ENCODE results near the gene TCFL5.
A peak's percentile ranks its signal among the peaks of the same experiment; 100 is the strongest.

TCFL5 gene

GRCh38 chr20:62887152-62887859, 25.7 kb upstream of the TCFL5 start:
- Histone ChIP-seq H2AFZ (ENCODE audit: low read depth) (no peak overlapping the region), H3K9ac (peak overlapping the region; percentile 45), H3K79me2 (ENCODE audit: insufficient read depth, low read depth) (no peaks in the 10 kb centered on the region), H3K36me3 (ENCODE audit: insufficient read depth) (no peaks in the 10 kb centered on the region), H3K27me3 (ENCODE audit: insufficient read depth, low read depth) (no peaks in the 10 kb centered on the region), H3K4me2 (peak overlapping the region; percentile 74), H3K27ac (peak overlapping the region; percentile 87), H3K4me1 (ENCODE audit: low read depth, poor library complexity, severe bottlenecking) (peaks cover 82% of the 10 kb centered on the region), H4K20me1 (ENCODE audit: insufficient read depth) (no peaks in the 10 kb centered on the region), H3K4me3 (IDR thresholded peaks at IDR 0.05; ENCODE audit: insufficient read depth, low read depth, low read length) (no peak overlapping the region)
- TF ChIP-seq CTCF (conservative IDR thresholded peaks at IDR 0.05; ENCODE audit: low read depth, low read length) = peak; percentile 33; the same call in 1 of the 2 replicates

GRCh38 chr20:62886709-62887058, 25.1 kb upstream of the TCFL5 start:
- Histone ChIP-seq H4K20me1 (ENCODE audit: insufficient read depth) (no peaks in the 10 kb centered on the region), H3K27ac (peak overlapping the region; percentile 87), H3K79me2 (ENCODE audit: insufficient read depth, low read depth) (no peaks in the 10 kb centered on the region), H3K4me3 (IDR thresholded peaks at IDR 0.05; ENCODE audit: insufficient read depth, low read depth, low read length) (no peak overlapping the region), H3K27me3 (ENCODE audit: insufficient read depth, low read depth) (no peaks in the 10 kb centered on the region), H3K36me3 (ENCODE audit: insufficient read depth) (no peaks in the 10 kb centered on the region), H3K4me2 (peak overlapping the region; percentile 74), H3K4me1 (ENCODE audit: low read depth, poor library complexity, severe bottlenecking) (peaks cover 76% of the 10 kb centered on the region), H2AFZ (ENCODE audit: low read depth) (no peak overlapping the region), H3K9ac (peak overlapping the region; percentile 45)
- no peak for TF ChIP-seq CTCF (conservative IDR thresholded peaks at IDR 0.05; ENCODE audit: low read depth, low read length)

GRCh38 chr20:62885896-62886708, 24.5 kb upstream of the TCFL5 start:
- TF ChIP-seq CTCF (conservative IDR thresholded peaks at IDR 0.05; ENCODE audit: low read depth, low read length) = no peak
- Histone ChIP-seq H3K79me2 (ENCODE audit: insufficient read depth, low read depth) (no peaks in the 10 kb centered on the region), H4K20me1 (ENCODE audit: insufficient read depth) (no peaks in the 10 kb centered on the region), H3K4me3 (IDR thresholded peaks at IDR 0.05; ENCODE audit: insufficient read depth, low read depth, low read length) (no peak overlapping the region), H3K4me2 (peak overlapping the region; percentile 74), H3K27ac (peak overlapping the region; percentile 87), H3K36me3 (ENCODE audit: insufficient read depth) (no peaks in the 10 kb centered on the region), H3K27me3 (ENCODE audit: insufficient read depth, low read depth) (no peaks in the 10 kb centered on the region), H3K9ac (peak overlapping the region; percentile 59; the same call in 1 of the 2 replicates), H2AFZ (ENCODE audit: low read depth) (no peak overlapping the region), H3K4me1 (ENCODE audit: low read depth, poor library complexity, severe bottlenecking) (peaks cover 70% of the 10 kb centered on the region)

GRCh38 chr20:62885046-62885895, 23.6 kb upstream of the TCFL5 start:
- TF ChIP-seq CTCF (conservative IDR thresholded peaks at IDR 0.05; ENCODE audit: low read depth, low read length) = no peak
- no peak overlapping the region for H3K4me3 ChIP-seq (IDR thresholded peaks at IDR 0.05; ENCODE audit: insufficient read depth, low read depth, low read length)
- H3K9ac ChIP-seq = peak overlapping the region; percentile 59; the same call in 1 of the 2 replicates
- H2AFZ ChIP-seq (ENCODE audit: low read depth) = no peak overlapping the region
- peak overlapping the region; percentile 74 for H3K4me2 ChIP-seq
- no peaks in the 10 kb centered on the region for H3K27me3 ChIP-seq (ENCODE audit: insufficient read depth, low read depth)
- no peaks in the 10 kb centered on the region for H3K79me2 ChIP-seq (ENCODE audit: insufficient read depth, low read depth)
- H3K4me1 ChIP-seq (ENCODE audit: low read depth, poor library complexity, severe bottlenecking) = peaks cover 62% of the 10 kb centered on the region
- H4K20me1 ChIP-seq (ENCODE audit: insufficient read depth) = no peaks in the 10 kb centered on the region
- peak overlapping the region; percentile 87 for H3K27ac ChIP-seq
- no peaks in the 10 kb centered on the region for H3K36me3 ChIP-seq (ENCODE audit: insufficient read depth)
